ENCODE data around the gene AHSP.

GRCh38 chr16:31529108-31529936, 1.6 kb downstream of the AHSP start:
- TF ChIP-seq REST (IDR thresholded peaks at IDR 0.05; ENCODE audit: low read depth, low read length): no peak
- no peak for TF ChIP-seq CTCF (IDR thresholded peaks at IDR 0.05 in 2 of 3, conservative IDR thresholded peaks at IDR 0.05 in 1 of 3; ENCODE audit: control insufficient read depth in 2 of 3, extremely low read depth in 1 of 3, insufficient read depth in 1 of 3, low read depth in 3 of 3, low read length in 3 of 3)
- no peak for TF ChIP-seq EZH2 (IDR thresholded peaks at IDR 0.05; ENCODE audit: borderline replicate concordance, control insufficient read depth, low read depth, low read length)
- no peak for TF ChIP-seq MYC (IDR thresholded peaks at IDR 0.05; ENCODE audit: insufficient read depth, insufficient read length, insufficient replicate concordance, low read length, severe bottlenecking)

Measured in GM12878 (cell line).